Hepatic stellate cell (primary cell): ENCODE measurements around the gene CRYBG3.
"Not testable (repeated sequence)": the region's sequence is repeated elsewhere in the genome, so short reads cannot be mapped to it uniquely, and the experiment has no call there.

Experiments used
- DNase-seq: peaks from one replicate; pipeline ENCODE4 v3.0.0; 2011; ENCODE audit warnings: low spot score

Gene CRYBG3

GRCh38 chr3:97899331-97899730 is 77.5 kb downstream of the CRYBG3 start:
- no peak for DNase-seq

DNA sequence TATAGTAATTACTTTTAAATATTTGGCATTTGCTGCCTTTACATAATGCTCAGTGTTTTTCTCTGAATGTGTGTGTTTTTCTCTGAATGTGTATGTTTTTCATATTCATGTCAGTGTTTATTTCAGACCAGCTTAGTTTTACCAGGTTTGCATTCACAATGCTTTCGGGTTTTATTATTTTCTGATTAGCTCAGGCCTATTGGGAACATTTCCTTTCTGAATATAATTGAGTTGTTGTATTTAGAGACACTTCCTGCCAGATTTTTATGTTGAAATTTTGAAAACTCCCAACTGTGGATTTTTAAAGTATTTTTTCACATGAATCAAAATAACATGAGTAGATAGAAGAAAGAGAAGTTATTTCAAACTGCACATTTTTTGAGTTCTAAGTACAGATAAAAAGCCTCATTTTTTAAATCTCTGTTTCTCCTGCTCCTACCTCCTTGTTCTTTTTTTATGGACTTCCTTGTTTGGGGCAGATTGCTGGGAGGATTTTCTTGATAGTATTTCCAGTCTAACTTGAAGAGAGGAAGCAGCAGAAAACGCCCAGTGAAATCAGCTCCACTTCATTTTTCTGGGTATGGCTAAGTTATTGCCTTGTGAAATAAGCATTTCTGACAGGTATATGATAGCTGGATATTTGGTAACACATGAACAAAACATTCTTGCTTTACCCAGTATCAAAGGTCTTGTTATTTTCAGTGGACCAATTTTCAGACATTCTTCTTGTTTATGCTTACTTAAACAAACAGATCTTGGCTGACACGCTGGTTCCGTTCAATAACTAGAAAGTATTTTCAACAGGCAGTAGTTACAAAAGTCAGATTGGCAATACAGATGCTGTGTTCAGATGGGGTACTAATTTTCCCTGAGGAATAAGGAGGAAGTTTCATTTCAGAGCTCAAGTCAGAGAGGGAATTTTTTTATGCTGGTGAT is 79.8 kb downstream of the CRYBG3 start:
- no peak for DNase-seq

- DNase-seq: not testable (repeated sequence)
Observed at GRCh38 chr3:97909830-97910229, 88.0 kb downstream of the CRYBG3 start.

DNA sequence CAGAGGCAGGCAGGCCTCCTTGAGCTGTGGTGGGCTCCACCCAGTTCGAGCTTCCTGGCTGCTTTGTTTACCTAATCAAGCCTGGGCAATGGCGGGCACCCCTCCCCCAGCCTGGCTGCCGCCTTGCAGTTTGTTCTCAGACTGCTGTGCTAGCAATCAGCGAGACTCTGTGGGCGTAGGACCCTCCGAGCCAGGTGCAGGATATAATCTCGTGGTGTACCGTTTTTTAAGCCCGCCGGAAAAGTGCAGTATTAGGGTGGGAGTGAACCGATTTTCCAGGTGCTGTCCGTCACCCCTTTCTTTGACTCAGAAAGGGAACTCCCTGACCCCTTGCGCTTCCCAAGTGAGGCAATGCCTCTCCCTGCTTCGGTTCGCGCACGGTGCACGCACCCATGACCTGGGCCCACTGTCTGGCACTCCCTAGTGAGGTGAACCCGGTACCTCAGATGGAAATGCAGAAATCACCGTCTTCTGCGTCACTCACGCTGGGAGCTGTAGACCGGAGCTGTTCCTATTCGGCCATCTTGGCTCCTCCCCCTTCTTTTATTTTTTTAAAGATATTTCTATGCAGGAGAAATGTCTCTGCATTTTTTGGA is 88.5 kb downstream of the CRYBG3 start:
- not testable (repeated sequence) for DNase-seq

DNA sequence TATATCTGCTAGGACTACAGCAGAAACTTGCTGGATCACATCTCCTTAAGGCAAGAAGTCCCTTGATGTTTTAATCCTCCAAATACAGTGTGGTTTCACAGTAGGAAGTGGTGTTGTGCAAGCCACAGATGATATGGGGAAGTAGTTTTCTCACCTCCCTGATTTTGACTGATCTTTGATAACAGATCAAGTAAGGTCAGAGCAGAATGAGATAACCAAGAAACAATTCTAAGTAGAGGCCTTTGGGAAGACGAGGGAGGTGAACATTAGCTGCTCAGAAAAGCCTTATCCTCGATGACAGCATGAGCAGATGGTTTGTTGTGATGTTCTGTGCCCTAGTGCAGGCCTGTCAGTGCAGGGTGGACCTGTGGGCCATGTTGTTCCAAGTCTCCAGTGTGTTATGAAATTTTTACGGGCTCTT is 89.1 kb downstream of the CRYBG3 start:
- no peak for DNase-seq

- DNase-seq: no peak
Observed at GRCh38 chr3:97911459-97911858, 89.6 kb downstream of the CRYBG3 start.

- DNase-seq: no peak
Observed at GRCh38 chr3:97914388-97914787, 92.6 kb downstream of the CRYBG3 start.

- no peak for DNase-seq
Observed at GRCh38 chr3:97916576-97916975, 94.8 kb downstream of the CRYBG3 start.

DNA sequence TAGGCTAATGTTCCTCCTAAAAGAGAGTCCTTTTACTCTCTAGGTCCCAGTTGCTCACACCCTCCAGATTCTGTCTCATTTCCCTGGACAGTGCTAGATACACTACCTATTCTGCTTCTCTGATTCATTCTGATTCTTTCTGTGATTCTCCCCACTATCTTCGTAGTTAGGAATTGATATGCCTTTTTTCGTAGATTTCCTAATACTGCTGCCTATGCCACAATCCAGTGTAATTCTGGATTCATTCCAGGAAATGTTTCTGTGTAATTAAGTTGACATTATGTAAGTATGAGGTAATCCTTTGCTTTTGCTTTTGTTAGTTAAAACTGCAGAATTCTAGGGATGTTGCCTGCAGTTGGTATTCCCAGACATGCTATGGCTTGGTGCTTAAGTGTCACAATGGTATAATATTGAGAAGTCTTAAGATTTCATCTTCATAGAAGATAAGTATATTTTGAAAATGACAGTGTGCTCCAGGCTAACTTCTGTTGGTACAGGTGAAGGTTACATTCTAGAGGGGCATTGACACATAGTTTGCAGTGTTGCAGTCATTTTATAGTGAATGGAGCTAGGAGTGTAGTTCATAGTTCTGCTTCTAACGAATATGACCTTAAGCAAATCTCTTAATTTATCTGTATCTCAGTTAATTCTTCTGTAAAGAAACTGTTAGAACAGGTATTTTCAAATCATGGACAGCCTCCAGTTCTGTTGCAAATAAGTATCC is 96.2 kb downstream of the CRYBG3 start:
- DNase-seq: no peak

DNA sequence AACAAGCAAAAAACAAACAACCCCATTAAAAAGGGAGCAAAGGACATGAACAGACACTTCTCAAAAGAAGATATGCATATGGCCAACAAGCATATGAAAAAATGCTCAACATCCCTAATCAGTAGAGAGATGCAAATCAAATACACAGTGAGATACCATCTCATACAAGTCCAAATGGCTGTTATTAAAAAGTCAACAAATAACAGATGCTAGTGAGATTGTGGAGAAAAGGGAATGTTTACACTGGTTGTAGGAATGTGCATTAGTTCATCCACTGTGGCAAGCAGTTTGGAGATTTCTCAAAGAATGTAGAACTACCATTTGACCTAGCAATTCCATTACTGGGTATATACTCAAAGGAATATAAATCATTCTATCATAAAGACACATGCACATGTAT is 105.9 kb downstream of the CRYBG3 start:
- no peak for DNase-seq

GRCh38 chr3:97928986-97929385 is 107.2 kb downstream of the CRYBG3 start:
- DNase-seq: no peak

- no peak for DNase-seq
Observed at GRCh38 chr3:97930018-97930417, 108.2 kb downstream of the CRYBG3 start.

- no peak for DNase-seq
Observed at GRCh38 chr3:97931218-97931617, 109.4 kb downstream of the CRYBG3 start.

GRCh38 chr3:97932387-97932801 is 110.6 kb downstream of the CRYBG3 start:
- DNase-seq: no peak

DNA sequence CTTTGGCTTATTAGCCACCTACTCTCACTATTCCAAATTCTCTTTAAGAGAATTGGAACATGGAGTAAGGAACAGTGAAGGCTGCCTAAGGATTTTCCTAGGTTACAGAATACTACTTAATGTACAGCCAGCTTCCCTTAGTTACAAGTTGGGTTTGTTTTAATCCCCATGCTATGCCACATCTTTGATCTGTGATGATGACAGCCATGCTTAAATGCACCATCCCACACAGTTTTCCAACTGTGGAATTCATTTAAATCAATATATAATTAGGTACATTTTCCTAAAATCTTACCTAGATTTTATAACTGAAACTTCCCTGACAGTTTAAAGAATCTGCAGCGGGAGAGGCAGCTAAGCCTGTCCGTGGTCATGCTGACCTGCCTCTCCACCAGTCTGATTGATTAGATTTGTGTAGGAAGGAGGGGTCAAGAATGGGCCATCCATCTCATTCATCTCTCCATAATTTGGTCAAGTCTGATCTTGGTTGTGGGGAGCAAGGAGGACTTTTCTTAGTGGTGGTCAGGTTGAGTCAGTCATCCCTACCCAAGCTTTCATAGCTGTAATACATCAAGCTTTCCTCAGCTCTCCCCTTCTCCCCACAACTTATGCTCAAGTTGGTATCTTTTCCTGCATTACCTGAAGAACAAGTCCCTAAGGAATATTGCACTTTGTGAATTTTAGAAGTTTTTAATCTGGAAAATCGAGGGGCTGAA is 113.3 kb downstream of the CRYBG3 start:
- no peak for DNase-seq

DNA sequence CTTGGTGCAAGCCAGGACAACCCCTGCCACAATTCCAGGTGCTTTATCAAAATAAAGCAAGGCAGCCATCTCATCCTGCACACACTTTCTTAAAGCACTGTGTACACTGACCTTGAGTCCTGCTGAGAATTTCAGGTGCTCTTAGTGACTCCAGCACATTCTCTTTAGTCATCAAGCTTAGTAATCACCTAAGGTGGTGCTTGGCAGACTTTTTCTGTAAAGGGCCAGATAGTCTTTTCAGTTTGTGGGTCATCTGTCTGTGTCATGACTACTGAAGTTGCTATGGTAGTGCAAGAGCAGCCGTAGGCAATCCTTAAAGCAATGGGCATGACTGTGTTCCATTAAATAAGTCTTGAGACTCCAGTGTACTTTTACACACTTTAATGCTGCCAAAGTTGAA is 114.0 kb downstream of the CRYBG3 start:
- no peak for DNase-seq

DNA sequence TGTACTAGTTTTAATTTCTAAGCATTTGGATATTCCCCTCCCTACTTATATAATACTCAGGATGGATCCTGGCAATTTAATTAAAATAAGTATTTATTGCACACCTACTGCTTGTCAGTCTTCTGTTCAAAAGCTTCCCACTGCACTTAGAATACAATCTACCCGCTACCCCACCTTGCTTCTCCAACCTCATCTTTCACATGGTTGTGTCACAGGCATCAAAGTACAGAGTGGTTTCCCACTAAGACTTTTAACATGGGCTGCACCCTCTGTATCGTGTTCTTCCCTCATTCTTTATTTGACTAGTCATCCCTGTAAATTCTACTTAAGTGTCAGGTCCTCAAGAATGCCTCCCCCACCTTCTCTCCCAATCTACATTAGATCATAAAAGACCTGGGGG is 115.4 kb downstream of the CRYBG3 start:
- no peak for DNase-seq

DNA sequence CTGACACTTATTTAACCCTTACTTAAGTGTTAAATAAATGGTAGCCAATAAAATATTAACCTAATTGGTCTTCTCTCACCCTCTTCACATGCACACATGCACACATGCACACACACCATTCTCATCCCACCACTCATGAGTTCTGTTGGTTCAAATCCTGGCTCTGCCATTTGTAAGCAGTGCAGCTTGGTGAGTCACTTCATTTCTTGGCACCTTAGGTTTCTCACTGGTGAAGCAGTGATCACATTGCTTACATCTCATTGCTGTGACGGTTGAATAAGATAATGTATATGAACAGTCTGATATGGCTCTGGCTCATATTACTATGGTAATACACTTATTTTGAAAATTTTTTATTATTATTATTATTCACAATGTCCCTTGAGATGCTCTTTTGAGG is 116.6 kb downstream of the CRYBG3 start:
- DNase-seq: no peak

DNA sequence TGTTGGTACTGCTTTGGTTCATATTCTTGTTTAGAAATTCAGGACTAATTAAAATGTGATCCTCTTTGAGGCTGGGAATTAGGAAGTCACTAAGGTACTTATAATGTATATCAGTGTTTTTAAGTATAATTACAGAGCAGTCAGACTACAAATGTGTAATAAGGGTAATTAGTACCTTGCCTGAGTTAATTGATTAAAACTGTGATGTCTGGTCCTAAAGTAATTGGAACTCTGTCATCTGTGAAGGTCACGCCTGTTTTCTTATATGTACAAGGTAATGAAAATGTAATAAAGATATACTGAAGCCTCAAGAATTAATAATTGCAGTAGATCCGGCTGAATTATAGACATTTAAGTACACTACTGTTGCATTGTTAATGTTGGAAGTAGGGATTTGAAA is 117.6 kb downstream of the CRYBG3 start:
- no peak for DNase-seq

DNA sequence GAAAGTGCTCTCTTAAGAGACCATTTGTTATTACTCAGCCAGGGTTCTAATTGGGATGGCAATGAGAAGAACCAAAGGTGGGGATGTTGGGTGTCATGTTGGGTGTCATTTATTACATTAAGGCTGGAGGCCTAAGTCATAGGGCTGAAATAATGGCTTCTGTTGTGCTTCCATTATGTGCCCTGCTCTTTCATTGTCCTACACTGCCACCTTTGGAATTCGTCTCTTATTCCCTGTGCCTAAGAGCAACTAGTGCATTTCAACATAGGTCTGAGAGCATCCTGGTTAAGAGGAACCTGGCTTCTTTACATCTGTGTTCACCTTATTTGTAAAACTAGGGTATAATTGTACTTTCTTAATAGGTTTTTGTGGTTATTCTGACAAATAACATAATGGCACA is 118.2 kb downstream of the CRYBG3 start:
- no peak for DNase-seq

- no peak for DNase-seq
Observed at GRCh38 chr3:97942801-97943546, 121.2 kb downstream of the CRYBG3 start.
